Gastroesophageal sphincter (tissue), 3 donors: ENCODE results near the gene CEP55.

ENCODE experiments used
- EP300 ChIP-seq: sonication (generic); formaldehyde crosslinking; IDR thresholded peaks from one replicate; pipeline ENCODE4 v1.6.1; 2017; ENCODE audit warnings: antibody characterized with exemption, mild to moderate bottlenecking
- POLR2A ChIP-seq, 2 donors: fragments of 450-650 bp; IDR thresholded peaks; one replicate each; pipeline ENCODE4 v1.6.1; 2017; ENCODE audit warnings: antibody characterized with exemption in 2 of 2, mild to moderate bottlenecking in 2 of 2, moderate library complexity in 1 of 2
- POLR2AphosphoS5 ChIP-seq: sonication (generic); formaldehyde crosslinking; IDR thresholded peaks from one replicate; pipeline ENCODE4 v1.6.1; 2017; ENCODE audit warnings: antibody characterized with exemption
- TF ChIP-seq, protein P1 (sequence below), 4 experiments: fragments of 200-600 bp in 2 of 4; fragments of 450-650 bp in 2 of 4; sonication (generic) in 1 of 4; IDR thresholded peaks; one replicate each; pipeline ENCODE4 v1.5.1; 2017 to 2019; ENCODE audit warnings: antibody characterized with exemption in 4 of 4, mild to moderate bottlenecking in 2 of 4, moderate library complexity in 2 of 4

DNA sequence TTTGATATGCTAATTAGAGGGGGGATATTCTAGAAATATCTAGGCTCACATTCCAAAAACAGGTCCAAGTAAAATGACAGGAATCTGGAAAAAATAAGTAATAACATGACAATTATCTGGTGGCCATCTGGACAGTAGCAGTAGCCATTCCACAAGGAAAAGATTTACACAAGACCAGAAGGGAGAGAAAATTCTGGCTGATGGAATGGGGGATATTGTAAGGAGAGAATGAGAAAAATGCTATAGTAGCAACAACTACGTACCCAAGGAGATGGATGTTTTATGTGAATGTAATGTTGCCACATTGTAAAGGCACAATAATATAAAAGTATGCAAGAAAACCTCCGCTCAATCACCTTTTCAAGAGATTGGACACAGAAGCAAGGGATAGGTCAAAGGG lies 19.7 kb upstream of the CEP55 start:
- TF ChIP-seq, protein P1, sequence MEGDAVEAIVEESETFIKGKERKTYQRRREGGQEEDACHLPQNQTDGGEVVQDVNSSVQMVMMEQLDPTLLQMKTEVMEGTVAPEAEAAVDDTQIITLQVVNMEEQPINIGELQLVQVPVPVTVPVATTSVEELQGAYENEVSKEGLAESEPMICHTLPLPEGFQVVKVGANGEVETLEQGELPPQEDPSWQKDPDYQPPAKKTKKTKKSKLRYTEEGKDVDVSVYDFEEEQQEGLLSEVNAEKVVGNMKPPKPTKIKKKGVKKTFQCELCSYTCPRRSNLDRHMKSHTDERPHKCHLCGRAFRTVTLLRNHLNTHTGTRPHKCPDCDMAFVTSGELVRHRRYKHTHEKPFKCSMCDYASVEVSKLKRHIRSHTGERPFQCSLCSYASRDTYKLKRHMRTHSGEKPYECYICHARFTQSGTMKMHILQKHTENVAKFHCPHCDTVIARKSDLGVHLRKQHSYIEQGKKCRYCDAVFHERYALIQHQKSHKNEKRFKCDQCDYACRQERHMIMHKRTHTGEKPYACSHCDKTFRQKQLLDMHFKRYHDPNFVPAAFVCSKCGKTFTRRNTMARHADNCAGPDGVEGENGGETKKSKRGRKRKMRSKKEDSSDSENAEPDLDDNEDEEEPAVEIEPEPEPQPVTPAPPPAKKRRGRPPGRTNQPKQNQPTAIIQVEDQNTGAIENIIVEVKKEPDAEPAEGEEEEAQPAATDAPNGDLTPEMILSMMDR (IDR thresholded peaks at IDR 0.05), result no peak
- TF ChIP-seq POLR2A (IDR thresholded peaks at IDR 0.05), result no peak
- TF ChIP-seq POLR2AphosphoS5, result no peak
- no peak for TF ChIP-seq EP300
